ENCODE measurements around the gene KLHL25. TPM values are rescaled to one million over a fixed set of nuclear protein-coding genes. Genes with fewer than 3 reads are reported as not detected.

KLHL25 gene
- total RNA-seq, 1 donor from 2014 or later: 6.2 TPM

DNA sequence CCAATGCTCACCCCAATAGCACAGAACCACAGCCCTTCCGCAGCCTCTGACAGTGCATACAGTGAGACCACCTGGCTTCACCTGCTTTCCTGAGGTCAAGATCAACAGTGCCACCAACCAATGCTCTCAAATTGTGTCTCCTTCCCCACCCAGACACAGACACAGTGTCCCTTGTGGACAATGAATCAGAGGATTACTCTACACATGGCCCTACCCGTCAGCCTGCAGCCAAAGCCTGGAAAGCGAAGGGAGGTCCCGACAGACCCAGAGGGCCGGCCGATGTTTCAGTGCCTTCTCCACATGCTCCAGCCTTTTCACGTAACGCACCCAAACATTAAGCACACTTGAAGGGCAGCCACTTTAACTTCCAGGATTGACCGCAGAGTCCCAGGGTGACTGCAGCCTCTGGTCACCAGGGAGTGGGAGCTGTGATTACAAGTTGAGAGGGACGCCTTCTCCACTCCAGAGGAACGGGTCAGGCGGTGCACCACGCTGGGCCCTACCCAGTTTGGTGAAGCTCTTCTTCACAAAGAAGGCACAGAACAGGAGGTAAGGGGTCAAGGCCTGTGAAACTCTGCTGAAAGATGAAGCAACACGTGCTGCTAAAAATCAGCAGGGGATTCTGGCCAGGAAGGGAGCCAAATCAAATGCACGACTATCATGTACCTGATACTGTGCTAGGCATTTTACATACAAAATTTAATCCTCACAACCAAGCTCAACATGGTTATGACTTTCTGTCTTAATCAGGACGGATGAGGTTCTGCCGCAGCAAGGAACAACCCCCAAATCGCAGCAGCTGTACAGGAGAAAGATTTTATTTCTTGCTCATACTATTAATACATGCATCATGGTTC, 17.2 kb downstream of the KLHL25 start:
- no peak for DNase-seq (ENCODE audit: low read depth)

DNA sequence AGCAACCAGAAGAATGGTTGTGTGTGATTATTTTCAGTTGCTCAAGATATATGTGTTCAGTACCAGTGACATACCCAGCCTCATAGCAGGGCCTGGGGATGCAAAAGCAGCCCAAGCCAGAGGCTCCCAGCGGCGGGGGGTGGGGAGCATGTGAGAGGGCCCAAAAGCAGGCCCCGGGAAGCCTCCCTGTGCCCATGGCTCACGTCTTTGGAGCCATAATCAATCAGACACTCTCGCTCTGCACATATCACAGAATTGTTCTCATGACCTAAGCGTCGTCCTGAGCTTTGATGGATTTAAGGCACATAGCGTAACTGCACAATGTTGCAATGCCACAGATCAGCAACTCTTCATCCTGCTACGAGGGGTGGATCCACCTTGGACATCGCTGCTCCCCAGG, 20.8 kb downstream of the KLHL25 start:
- no peak for DNase-seq (ENCODE audit: low read depth)

GRCh38 chr15:85773249-85773648, 21.5 kb downstream of the KLHL25 start:
- DNase-seq (ENCODE audit: low read depth): no peak

GRCh38 chr15:85772668-85773067, 22.1 kb downstream of the KLHL25 start:
- no peak for DNase-seq (ENCODE audit: low read depth)

DNA sequence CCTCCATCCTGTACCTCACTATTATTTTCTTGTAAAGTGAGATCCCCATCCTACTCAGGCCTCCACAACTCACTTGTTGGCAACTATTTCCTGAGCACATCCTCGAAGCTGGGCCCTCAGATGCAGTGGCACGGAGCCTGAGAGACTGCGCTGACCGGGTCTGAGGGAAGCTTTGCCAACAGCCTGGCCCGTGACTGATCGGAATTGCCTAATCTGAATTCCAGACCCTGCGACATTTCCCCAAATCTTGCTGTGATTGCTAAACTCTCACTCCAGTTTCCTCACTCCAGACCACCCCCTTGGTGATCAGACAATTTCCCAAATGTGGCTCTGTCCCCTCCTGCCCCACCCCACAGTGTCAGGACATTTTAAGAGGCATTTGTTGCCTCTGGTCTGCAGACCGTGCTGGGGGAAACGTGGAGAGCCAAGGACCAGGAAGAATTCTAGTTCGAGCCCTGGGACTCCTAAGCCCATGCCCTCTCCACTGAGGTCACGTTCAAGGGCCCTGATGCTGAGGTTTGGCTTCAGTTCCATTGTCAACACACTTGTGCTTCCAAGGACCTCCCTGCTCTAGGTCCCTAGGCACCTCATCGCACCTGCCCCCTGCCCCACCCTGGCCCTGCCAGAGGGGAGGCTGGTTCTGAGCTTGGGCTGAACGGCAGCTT, 22.8 kb downstream of the KLHL25 start:
- peak; percentile 47 for DNase-seq (ENCODE audit: low read depth)

DNA sequence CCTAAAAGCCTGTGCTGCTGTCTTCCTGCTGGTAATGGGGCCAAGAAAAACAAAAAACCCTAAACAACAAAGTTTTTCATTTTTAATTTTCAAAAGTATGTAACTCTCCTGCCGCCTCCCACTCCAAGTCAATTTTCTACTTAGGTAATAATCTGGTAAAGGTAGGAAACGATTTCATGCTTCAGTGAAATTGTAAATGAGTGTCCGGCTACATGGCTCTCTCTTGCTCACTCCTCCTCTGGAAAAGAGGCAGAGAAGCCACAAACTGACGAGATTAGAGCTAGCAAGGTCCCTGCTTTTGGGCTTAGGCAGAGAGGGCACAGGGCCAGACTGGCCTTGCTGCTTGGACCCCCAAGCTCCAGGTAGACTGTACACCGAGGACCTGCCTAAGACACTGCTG, 23.5 kb downstream of the KLHL25 start:
- peak; percentile 56 for DNase-seq (ENCODE audit: low read depth)

GRCh38 chr15:85770096-85771041, 24.4 kb downstream of the KLHL25 start:
- DNase-seq (ENCODE audit: low read depth): peak; percentile 29

- no peak for DNase-seq (ENCODE audit: low read depth)
These were observed 25.4 kb downstream of the KLHL25 start for GRCh38 chr15:85769182-85769900.

GRCh38 chr15:85768595-85769168, 26.0 kb downstream of the KLHL25 start:
- DNase-seq (ENCODE audit: low read depth): no peak

DNA sequence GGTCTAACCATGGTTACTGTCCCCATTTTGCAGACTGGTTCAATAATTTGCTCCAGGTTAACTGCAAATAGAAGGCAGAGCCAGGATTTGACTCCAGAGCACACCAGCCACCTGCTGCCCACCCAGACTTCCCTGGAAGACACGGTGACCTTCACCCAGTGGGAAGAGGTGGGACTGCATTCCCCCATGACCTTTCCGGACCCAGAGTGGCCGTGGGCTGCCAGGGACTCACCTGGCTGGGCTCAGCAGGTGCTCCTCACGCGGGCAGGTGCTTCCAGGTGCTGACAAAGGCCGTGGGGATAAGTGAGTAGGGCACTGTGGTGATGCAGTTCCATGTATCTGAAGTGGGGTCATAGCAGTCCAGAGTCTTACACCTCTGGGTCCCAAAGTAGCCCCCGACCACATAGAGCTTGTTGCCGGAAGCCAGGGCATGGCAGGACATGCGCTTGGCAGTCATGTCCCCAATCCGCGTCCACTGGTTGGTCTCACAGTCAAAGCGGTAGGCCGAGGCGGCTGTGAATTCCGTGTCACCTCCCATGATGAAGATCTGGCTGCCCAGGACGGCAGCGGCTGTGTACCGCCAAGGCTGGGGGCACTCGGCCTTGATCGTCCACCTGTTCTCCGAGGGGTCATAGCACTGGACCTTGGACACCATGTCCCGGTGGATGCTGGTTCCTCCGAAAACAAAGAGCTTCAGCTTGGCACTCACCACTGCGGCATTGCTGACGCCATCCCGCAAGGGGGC, 26.8 kb downstream of the KLHL25 start:
- DNase-seq (ENCODE audit: low read depth): no peak

DNA sequence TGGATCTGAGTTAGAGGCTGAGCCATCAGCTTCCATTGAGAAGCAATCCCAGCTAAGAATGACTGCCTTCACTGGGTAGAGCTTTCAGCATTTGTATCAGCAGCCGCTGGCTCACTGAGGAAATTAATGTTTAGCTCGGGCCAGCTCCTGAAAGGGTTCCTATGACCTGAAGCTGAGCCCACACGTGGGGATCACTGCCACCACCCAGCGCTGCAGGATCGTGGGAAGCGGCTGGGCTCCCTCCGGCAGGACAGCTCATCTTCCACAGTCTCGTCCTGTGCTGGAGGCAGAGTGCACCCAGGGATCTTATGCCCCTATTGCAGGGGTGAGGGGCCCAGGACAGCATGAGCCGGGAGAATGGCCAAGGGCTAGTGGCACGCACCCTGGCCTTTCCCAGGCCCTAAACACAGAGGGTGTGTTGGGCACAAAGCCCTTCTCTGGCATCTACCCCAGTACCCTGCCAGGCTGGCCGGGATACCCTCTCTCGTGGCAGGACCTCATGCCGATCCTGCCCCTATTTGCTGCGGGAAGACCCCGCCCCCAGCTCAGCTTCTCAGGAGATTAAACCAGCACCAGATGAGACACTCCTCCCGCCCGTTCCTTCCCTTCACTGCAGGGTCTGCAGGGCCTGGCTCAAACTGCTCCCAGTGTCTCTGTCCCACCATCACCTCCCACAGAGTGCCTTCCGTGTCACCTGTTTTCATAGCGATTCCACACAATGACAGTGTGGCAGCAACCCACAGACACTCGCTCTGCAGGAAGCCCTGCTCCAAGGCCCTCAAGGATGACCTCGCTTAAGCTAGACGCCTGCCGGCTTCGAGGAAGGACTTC, 28.5 kb downstream of the KLHL25 start:
- DNase-seq (ENCODE audit: low read depth): peak; percentile 81

GRCh38 chr15:85764649-85765277, 30.0 kb downstream of the KLHL25 start:
- no peak for DNase-seq (ENCODE audit: low read depth)

- no peak for DNase-seq (ENCODE audit: low read depth)
These were observed 30.8 kb downstream of the KLHL25 start for GRCh38 chr15:85763673-85764633.

DNA sequence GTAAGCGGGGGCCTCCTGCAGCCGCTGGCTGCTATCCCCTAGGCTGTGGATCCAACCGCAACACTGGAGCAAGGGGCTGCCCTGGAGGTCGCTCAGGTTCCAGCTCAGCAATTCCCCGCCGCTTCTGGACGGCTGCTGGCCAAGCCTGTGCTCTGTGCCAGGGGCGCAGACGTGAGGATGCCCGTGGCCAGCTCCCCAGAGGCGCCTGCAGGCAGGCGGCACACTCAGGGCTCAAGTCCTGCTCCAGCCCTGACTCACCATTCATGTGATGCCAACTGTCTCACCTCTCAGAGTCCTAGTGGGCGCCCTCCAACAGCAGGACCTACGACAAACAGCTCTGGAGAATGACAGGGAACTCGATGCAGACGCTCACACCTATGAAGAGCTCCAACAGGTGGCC, 31.6 kb downstream of the KLHL25 start:
- DNase-seq (ENCODE audit: low read depth): peak; percentile 43

DNA sequence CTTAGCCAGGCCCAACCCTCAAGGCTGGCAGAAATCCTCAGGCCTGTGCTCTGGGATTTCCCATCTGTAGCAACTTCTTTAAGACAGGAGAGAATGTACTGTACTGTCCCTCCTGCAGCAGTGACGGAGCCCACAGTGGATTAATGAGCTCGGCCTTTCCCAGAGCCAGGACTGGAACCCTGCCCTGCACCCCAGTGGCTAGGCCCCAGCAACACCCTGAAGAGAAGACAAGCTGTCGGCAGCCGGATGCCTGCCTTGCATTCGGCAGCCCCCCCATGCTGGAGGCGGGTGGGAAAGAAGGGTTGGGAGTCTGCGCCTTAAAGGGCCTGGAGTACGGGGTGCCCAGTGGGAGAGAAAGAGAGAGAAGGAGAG, 32.0 kb downstream of the KLHL25 start:
- no peak for DNase-seq (ENCODE audit: low read depth)

DNA sequence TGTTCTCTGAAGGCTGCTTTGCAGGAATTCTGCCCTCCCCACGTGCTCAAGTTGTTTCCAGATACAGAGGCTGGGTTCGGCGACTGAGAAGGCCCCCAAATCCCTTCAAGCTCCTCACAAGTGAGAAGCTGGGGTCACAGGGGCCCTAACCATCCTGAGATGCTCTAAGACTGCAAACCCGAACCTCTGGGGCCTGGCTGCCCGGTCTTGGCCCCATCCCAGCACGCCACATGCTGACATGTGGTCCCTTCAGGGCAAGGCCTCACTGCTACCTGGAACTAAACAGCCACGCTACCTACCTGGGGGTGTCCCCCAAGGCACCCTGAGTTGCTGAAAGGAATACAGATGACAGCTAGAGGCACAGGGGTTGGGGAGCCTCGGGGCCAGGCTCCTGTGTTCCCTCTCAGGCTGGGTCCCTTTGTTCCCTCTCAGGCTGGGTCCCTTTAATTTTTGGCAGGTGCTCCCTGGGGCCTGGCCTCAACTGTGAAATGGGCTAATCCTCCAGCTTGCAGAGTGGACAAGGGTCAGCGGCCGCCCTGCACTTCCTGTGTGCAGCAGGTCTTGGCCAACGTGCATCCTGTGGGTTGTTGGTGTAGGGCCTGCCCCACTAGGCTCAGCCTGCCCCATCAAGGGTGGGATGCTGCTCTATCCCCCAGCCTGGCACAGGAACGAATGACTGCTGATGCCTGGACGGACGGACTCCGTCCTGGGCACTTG, 32.5 kb downstream of the KLHL25 start:
- DNase-seq (ENCODE audit: low read depth): no peak

DNA sequence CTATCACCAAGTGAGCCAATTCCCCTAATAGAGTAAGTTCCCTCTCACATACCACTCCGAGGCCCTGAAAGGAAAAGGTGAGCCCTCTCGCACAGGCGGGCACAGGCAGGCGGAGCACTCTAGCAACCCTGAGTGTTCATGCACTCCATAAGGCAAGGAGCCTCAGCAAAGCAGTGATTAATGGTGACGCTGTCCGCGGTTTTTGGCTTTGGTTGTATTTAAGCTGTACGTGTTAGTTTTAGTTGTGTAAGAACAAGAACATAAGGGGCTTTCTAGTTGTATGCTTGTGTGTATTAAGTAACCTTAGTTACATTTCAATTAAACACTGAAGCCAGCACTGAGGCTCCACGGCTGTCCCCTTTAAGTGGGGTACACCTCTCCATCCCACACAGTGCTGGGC, 33.1 kb downstream of the KLHL25 start:
- DNase-seq (ENCODE audit: low read depth): no peak
